ENCODE results near the gene EPPIN. TPM values are rescaled to one million over a fixed set of nuclear protein-coding genes. Genes with fewer than 3 reads are reported as not detected.

EPPIN gene
- total and polyA plus RNA-seq, 10 of the 15 experiments (the other 5 are each of a cell fraction or from before 2014, with no cell fraction given): not detected

GRCh38 chr20:45500022-45500421 is 47.2 kb downstream of the EPPIN start:
- Histone ChIP-seq H4K20me1 (ENCODE audit: control insufficient read depth, insufficient read depth) (no peaks in the 10 kb centered on the region), H3K9me3 (replicated peaks; ENCODE audit: control insufficient read depth, insufficient read depth, low read length) (no peaks in the 10 kb centered on the region), H3K27me3 (replicated peaks in 1 of 2; ENCODE audit: control insufficient read depth in 2 of 2, insufficient read depth in 2 of 2, low read length in 1 of 2) (peaks cover 0 to 4% of the 10 kb centered on the region in 2 experiments; a peak in 1 of 4 replicates), H3K4me1 (ENCODE audit: control insufficient read depth, insufficient read depth, low read length) (no peaks in the 10 kb centered on the region), H2AFZ (ENCODE audit: control insufficient read depth, low read depth, low read length) (no peak overlapping the region), H3K79me2 (ENCODE audit: control insufficient read depth, insufficient read depth, low read length) (no peaks in the 10 kb centered on the region), H3K4me2 (ENCODE audit: control insufficient read depth, insufficient read depth) (no peak overlapping the region), H3K9ac (ENCODE audit: control insufficient read depth, insufficient read depth, low read length) (no peak overlapping the region), H3K27ac (ENCODE audit: control insufficient read depth, insufficient read depth) (no peak overlapping the region), H3K4me3 (no peak overlapping the region), H3K36me3 (ENCODE audit: control insufficient read depth in 2 of 2, insufficient read depth in 2 of 2, low read length in 1 of 2) (no peaks in the 10 kb centered on the region)
- ChIA-PET RAD21 (ENCODE audit: unreplicated experiment) (no interaction called here), POLR2A (no interaction called here), SMC1A (ENCODE audit: uncharacterized antibody, unreplicated experiment) (no interaction called here), CTCF (no interaction called here)
- intact Hi-C loops (cut with micrococcal nuclease; ENCODE audit: unreplicated experiment) (no loop called here), in situ Hi-C loops (cut with MboI) (no loop called here)
- ATAC-seq (no peak), FAIRE-seq (no peak), DNase-seq (ENCODE audit: low read depth, low spot score) (no peak)
- no TSS peak for BruUV-seq (replicated peaks)
- WGBS (ENCODE audit: insufficient coverage, insufficient replicate concordance, low lambda C conversion rate, missing lambda C conversion rate): 33% methylated on average over 6 of the region's 6 CpGs
- no peak for TF ChIP-seq FOXM1 (IDR thresholded peaks at IDR 0.05; ENCODE audit: low read depth, low read length)
- TF ChIP-seq STAT1 (conservative IDR thresholded peaks at IDR 0.05): no peak
- no peak for TF ChIP-seq SIX5 (IDR thresholded peaks at IDR 0.05; ENCODE audit: low read depth, low read length, severe bottlenecking)
- no peak for TF ChIP-seq BACH1 (IDR thresholded peaks at IDR 0.05; ENCODE audit: borderline replicate concordance)
- no peak for TF ChIP-seq BCL11A (IDR thresholded peaks at IDR 0.05; ENCODE audit: low read depth, low read length)
- no peak for TF ChIP-seq BRCA1 (IDR thresholded peaks at IDR 0.05; ENCODE audit: low read depth, low read length)
- no peak for TF ChIP-seq YBX1 (IDR thresholded peaks at IDR 0.05)
- no peak for TF ChIP-seq ESRRA (IDR thresholded peaks at IDR 0.05; ENCODE audit: low read length)
- no peak for TF ChIP-seq NFXL1 (IDR thresholded peaks at IDR 0.05; ENCODE audit: borderline replicate concordance)
- TF ChIP-seq NRF1 (conservative IDR thresholded peaks at IDR 0.05; ENCODE audit: low read depth, low read length): no peak
- no peak for TF ChIP-seq IKZF1 (conservative IDR thresholded peaks at IDR 0.05)
- TF ChIP-seq KLF5 (IDR thresholded peaks at IDR 0.05; ENCODE audit: partially characterized antibody): no peak
- TF ChIP-seq, protein P1, sequence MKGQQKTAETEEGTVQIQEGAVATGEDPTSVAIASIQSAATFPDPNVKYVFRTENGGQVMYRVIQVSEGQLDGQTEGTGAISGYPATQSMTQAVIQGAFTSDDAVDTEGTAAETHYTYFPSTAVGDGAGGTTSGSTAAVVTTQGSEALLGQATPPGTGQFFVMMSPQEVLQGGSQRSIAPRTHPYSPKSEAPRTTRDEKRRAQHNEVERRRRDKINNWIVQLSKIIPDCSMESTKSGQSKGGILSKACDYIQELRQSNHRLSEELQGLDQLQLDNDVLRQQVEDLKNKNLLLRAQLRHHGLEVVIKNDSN (IDR thresholded peaks at IDR 0.05; ENCODE audit: borderline replicate concordance, extremely low read length, insufficient read depth, low read depth, low read length): no peak
- no peak for TF ChIP-seq BHLHE40 (IDR thresholded peaks at IDR 0.05; ENCODE audit: borderline replicate concordance in 1 of 2, low read depth in 2 of 2, low read length in 1 of 2)
- TF ChIP-seq, protein P2, sequence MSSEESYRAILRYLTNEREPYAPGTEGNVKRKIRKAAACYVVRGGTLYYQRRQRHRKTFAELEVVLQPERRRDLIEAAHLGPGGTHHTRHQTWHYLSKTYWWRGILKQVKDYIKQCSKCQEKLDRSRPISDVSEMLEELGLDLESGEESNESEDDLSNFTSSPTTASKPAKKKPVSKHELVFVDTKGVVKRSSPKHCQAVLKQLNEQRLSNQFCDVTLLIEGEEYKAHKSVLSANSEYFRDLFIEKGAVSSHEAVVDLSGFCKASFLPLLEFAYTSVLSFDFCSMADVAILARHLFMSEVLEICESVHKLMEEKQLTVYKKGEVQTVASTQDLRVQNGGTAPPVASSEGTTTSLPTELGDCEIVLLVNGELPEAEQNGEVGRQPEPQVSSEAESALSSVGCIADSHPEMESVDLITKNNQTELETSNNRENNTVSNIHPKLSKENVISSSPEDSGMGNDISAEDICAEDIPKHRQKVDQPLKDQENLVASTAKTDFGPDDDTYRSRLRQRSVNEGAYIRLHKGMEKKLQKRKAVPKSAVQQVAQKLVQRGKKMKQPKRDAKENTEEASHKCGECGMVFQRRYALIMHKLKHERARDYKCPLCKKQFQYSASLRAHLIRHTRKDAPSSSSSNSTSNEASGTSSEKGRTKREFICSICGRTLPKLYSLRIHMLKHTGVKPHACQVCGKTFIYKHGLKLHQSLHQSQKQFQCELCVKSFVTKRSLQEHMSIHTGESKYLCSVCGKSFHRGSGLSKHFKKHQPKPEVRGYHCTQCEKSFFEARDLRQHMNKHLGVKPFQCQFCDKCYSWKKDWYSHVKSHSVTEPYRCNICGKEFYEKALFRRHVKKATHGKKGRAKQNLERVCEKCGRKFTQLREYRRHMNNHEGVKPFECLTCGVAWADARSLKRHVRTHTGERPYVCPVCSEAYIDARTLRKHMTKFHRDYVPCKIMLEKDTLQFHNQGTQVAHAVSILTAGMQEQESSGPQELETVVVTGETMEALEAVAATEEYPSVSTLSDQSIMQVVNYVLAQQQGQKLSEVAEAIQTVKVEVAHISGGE (CRISPR knock-in tag; IDR thresholded peaks at IDR 0.05): no peak
- no peak for TF ChIP-seq BCLAF1 (IDR thresholded peaks at IDR 0.05)
- TF ChIP-seq, protein P3, sequence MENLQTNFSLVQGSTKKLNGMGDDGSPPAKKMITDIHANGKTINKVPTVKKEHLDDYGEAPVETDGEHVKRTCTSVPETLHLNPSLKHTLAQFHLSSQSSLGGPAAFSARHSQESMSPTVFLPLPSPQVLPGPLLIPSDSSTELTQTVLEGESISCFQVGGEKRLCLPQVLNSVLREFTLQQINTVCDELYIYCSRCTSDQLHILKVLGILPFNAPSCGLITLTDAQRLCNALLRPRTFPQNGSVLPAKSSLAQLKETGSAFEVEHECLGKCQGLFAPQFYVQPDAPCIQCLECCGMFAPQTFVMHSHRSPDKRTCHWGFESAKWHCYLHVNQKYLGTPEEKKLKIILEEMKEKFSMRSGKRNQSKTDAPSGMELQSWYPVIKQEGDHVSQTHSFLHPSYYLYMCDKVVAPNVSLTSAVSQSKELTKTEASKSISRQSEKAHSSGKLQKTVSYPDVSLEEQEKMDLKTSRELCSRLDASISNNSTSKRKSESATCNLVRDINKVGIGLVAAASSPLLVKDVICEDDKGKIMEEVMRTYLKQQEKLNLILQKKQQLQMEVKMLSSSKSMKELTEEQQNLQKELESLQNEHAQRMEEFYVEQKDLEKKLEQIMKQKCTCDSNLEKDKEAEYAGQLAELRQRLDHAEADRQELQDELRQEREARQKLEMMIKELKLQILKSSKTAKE (IDR thresholded peaks at IDR 0.05; ENCODE audit: low read depth, poor library complexity, severe bottlenecking): no peak

All from GM12878 (cell line).